Measurements from ENCODE around the gene PSMG4.

Gene PSMG4

GRCh38 chr6:3291987-3292386 lies 33.2 kb downstream of the PSMG4 start:
- DNase-seq: no peak

DNA sequence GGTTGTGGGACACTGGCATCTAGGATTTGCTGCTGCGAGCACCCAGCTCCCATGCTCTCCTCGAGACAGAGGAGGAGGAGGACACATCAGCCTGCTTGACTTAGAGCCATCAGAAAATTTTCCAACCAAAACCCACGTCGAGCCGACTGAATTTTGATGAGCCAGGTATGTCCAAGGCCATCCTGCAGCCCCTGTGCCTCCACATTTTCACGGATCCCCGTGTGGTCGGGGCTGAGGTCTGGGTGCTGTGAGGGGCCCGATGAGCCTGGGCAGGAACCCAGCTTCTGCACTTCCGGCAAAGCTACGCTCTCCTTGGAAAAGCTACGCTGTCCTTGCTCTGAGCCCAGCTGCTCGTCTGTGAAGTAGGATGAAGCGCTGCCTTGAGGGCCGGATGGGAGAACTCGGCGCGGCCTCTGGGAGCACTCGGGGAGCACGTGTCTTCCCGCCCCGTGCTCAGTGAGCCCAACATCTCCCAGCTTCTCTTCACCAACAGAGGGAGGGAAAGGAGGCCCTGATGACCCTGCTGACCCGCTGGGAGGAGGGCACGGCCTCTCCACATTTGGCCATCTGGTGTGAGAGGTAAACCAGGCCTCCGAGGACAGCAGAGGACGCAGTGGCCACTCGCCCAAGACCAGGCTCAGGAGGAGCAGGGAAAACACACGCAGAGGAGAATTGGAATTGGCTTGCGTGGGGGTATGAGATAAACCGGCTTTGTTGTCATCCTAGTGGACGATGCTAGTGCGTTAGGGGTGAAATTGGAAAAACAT lies 33.9 kb downstream of the PSMG4 start:
- no peak for DNase-seq

DNA sequence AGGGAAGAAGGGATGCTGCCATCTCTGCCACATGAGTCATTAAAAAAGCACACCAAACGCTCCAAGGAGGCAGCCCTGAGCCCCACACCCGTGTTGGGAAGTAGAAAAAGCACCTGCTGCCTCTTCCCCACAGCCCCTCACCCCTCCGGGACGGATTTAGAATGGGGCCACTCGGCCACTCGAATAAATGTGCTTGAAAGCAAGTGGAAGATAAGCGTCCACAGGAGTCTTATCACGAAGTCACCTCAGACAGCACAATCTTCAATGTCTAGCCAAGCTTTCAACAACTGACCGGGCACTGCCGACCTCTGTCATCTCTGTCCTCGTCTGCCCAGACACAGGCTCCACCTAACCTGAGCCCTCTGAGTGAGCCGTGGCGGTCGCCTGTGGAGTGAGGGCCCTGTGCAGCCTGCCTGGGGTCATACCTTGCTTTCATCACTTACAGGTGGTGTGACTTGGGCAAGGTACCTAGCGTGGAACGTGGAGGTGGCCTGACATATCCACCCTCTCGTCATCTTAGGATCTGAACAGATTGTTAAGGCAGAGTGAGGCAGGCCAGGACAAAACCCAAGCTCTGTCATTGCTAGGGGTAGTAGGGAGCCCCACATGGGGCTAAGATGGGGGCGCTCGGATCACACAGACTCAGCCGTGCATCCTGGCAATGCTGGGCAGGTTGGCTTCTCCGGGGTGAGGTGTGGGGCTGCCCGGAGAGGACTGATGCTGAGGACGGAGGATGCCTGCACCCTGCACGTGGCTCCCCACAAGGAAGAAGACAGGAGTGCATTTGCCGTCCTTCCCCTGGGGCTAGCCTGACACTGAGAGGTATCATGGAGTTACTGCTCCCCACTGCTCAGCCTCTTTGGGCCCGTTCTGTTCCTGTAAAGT lies 34.8 kb downstream of the PSMG4 start:
- DNase-seq: no peak

- no peak for DNase-seq
These were observed 35.6 kb downstream of the PSMG4 start for GRCh38 chr6:3294396-3294795.

GRCh38 chr6:3294921-3295871 lies 36.4 kb downstream of the PSMG4 start:
- no peak for DNase-seq

- DNase-seq: no peak
These were observed 37.3 kb downstream of the PSMG4 start for GRCh38 chr6:3296078-3296477.

DNA sequence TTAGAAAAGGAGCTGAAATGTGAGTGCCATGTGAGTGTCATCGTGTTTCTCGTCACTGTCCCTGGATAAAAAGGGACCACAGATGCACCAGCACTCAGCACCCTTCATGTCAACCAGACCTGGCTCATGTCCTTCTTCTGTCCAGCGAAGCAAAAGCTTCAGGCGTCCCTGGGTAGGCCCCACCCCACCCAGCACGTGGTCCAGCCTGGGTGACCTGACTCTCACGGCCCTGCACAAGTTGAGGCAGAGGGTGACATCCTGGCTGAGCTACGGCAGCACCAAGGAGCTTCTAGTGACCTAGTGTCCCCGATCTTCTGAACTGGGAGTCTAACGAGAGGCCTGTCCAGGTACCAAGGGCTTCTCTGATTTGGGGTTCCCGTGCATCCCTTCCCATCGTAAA lies 37.8 kb downstream of the PSMG4 start:
- no peak for DNase-seq

DNA sequence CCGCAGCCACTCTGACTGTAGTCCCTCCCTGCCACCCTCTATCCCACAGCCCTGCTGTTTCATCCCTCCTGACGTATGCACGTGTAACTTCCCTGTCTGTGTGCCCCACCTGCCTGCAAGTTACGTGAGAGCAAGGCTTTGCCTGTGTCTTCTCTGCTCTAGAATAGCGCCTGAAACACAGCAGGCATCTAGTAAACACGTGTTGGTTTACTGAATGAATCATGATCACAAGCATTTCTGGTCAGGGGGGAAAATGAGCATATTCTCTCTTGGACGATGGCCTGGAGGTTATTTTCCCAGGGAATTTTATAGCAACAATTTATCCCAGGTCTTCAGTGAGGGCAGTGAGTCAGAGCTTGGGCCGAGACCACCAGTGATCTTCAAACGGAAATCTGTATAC lies 38.3 kb downstream of the PSMG4 start:
- no peak for DNase-seq

DNA sequence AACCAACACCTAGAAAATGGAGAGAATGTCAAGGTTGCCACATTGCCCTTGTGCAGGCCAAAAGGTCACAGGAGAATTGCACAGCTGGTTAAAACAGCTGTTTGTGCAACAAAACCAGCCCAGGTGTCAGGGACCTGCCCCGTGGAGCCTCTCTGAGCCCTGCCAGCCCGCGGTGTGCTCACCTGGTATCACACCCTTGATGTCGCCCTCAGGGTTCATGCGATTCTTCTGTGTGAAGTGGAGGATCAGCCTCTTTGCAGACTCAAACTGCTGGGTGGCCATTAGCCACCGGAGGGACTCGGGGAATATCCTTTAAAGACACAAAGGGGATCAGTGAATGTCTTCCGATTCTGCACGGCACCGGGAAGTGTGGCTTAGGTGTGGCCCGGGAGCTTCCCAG lies 39.2 kb downstream of the PSMG4 start:
- no peak for DNase-seq

DNA sequence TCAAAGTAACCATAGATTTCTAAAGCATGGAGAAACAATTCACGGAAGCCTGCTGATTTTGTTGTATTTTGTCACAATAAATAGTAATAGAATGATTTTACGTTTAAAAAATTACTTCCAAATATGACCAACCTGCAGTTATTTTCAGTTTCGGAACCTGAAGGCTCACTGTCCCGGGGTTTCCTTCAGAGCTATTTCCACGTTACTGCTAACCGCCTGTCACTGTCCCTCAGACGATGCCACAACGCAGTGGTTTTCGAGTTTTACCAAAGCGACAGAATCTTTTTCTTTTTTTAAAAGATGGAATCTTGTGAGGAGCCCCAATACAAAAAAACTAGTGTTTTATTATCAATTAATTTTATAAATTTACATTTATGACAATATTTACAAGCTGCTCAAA lies 40.5 kb downstream of the PSMG4 start:
- DNase-seq: no peak

GRCh38 chr6:3301506-3301905 lies 42.8 kb downstream of the PSMG4 start:
- DNase-seq: no peak

- no peak for DNase-seq
These were observed 45.2 kb downstream of the PSMG4 start for GRCh38 chr6:3303795-3304411.

- DNase-seq: no peak
These were observed 45.9 kb downstream of the PSMG4 start for GRCh38 chr6:3304500-3305215.

- no peak for DNase-seq
These were observed 46.4 kb downstream of the PSMG4 start for GRCh38 chr6:3305216-3305565.

- no peak for DNase-seq
These were observed 47.1 kb downstream of the PSMG4 start for GRCh38 chr6:3305831-3306230.

- no peak for DNase-seq
These were observed 48.1 kb downstream of the PSMG4 start for GRCh38 chr6:3306848-3307247.

- DNase-seq: no peak
These were observed 48.7 kb downstream of the PSMG4 start for GRCh38 chr6:3307436-3307835.

DNA sequence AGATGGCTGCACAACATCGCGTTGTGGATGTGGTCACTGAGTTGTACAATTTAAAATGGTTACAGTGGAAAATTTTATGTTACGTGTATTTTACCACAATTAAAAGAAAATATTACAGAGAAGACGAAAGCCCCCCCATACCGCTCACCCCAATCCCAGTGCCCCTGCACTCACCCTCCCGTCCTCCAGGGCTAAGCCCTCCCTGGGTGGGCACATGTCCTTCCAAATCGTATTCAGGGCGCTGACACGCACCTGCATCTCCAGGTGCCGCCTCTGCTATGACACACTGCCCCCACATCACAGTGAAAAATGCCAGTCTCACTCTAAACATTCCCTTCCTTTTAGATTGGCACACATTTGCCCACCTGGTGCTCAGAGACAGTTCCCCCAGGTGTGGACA lies 49.4 kb downstream of the PSMG4 start:
- DNase-seq: no peak

- DNase-seq: no peak
These were observed 50.8 kb downstream of the PSMG4 start for GRCh38 chr6:3309391-3310050.

- no peak for DNase-seq
These were observed 51.3 kb downstream of the PSMG4 start for GRCh38 chr6:3310051-3310448.

DNA sequence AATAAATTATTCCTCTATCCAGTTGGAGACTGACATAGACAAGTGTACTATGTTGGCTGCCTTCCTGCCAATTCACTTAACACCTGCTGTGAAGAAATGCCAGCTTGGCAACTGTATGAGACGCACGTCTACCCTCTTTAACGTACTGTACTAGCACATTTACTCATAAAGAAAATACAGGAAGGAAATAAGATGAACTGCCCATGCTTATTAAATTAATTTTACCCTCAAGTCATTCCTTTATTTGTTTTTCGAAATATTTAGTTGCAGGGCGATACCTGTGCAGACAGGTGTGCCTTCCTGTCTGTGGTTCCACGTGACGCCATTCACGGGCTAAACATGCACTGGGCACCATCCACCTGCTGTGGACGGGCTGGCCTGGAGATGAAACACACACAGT lies 52.0 kb downstream of the PSMG4 start:
- no peak for DNase-seq

DNA sequence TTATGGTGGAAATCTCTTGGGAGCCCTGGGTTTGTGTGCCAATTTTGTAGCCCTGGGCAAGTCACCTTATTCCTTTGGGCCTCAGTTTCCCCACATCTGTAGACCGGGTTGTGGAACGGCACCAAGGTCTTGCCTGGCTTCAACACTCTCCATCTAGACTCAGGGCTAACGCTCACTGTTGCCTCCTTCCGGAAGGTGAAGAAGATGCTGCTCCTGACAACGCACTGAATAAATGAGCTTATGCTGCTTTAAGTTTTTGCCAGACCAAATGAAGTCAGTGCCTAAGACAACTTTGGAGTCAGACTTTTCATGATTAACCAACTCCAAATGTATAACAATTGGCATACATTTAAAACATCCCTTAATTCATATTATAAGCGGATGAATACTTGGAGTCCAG lies 53.1 kb downstream of the PSMG4 start:
- DNase-seq: no peak
